Medulla oblongata (tissue), 1 donor: ENCODE measurements around the gene ID1.
"Not testable (repeated sequence)": the region's sequence is repeated elsewhere in the genome, so short reads cannot be mapped to it uniquely, and the experiment has no call there.

Experiments
- DNase-seq: peaks from one replicate; pipeline ENCODE4 v3.0.0-alpha.2; 2015; ENCODE audit errors: extremely low spot score

ID1 gene

DNA sequence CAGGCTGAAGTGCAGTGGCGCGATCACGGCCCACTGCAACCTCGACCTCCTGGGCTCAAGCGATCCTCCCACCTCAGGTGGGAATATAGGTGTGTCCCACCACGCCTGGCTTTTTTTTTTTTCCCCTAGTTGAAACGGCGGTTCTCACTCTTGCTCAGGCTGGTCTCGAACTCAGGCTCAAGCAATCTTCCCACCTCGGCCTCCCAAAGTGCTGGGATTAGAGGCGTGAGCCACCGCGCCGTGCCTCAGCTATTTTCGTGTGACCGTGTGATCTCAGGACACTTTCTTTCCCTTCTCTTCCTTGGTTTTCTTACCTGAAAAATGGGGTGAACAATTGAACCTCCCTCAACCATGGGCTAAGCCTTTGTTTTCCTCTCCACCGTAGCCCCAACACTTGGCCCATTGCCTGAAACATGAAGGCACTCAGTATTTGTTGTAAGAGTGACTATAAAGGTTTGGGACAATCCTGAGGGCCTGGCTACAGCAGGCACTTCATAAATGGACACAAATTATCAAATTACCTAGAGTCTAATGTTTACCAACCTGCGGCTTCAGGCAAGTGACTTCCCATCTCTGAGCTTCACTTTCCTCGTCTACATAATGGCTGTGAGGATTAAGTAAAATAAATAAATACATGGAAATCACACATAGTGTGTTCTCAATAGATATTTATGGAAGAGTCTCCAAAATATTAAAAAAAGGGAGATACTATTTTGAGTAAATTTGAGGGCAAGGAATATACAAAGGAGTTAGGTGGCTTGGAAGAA lies 31.4 kb upstream of the ID1 start:
- no peak for DNase-seq

DNA sequence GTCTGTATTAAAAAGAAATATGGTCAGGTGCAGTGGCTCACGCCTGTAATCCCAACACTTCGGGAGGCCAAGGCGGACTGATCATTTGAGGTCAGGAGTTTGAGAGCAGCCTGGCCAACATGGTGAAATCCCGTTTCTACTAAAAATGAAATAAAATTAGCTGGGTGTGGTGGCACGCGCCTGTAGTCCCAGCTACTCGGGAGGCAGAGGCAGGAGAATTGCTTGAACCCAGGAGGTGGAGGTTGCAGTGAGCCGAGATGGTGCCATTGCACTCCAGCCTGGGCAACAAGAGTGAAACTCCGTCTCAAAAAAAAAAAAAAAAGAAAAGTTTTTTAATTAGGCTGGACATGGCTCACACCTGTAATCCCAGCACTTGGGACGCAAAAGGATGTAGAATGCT lies 30.1 kb upstream of the ID1 start:
- DNase-seq: not testable (repeated sequence)

DNA sequence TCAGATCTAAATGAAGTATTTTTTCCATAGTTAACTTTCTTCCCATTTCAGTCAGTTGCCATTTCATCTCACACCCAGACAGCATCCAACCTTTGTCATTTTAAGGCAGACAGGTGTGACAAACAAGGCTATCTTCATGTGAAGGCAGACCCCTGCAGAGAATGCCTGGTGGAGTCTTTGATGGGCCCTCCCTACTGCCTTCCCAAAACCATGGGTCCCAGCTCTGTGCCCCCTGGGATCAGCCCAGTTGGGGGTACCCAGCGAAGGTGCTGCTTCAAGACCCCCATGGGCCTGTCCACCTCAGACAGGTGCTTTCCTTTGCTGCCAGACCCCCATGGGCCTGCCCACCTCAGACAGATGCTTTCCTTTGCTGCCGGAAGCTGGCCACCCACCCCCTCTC lies 28.3 kb upstream of the ID1 start:
- DNase-seq: no peak

DNA sequence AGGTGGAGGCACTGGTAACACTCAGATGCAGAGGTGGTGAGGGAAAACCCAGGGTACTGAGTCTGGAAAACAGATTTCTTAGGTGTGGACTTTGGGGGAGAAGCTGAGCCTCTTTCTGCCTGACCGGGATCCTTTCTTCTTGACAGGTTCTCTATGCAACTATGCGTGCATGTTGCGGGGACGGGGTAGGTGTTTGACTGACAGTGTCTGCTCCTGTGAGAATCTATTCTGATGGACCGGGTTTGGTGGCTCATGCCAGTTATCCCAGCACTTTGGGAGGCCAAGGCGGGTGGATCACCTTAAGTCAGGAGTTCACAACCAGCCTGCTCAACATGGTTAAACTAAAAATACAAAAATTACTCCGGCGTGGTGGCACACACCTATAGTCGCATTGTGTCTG lies 27.9 kb upstream of the ID1 start:
- no peak for DNase-seq

GRCh38 chr20:31578448-31579138 lies 26.5 kb upstream of the ID1 start:
- DNase-seq: no peak

- no peak for DNase-seq
Measured at GRCh38 chr20:31579245-31579644, 25.8 kb upstream of the ID1 start.

DNA sequence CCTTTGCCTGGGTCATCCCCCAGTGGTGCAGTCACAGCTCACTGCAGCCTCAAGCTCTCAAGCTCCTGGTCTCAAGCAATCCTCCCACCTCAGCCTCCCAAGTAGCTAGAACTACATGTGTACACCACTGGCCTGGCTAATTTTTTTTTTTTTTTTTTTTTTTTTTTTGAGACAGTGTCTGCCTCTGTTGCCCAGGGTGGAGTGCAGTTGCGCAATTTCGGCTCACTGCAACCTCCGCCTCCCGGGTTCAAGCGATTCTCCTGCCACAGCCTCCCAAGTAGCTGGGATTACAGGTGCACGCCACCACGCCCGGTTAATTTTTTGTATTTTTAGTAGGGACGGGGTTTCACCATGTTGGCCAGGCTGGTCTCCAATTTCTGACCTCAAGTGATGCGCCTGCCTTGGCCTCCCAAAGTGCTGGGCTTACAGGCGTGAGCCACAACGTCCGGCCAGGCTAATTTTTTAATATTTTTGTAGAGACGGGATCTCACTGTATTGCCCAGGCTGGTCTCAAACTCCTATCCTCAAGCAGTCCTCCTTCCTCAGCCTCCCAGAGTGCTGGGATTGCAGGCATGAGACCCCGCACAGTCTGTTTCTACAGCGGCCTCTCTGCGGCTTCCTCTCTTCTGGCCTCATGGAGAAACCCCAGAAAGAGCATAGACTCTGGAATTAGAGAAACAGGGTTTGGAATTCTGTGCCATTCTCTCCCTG lies 25.0 kb upstream of the ID1 start:
- DNase-seq: not testable (repeated sequence)

- DNase-seq: no peak
Measured at GRCh38 chr20:31580706-31581105, 24.4 kb upstream of the ID1 start.

DNA sequence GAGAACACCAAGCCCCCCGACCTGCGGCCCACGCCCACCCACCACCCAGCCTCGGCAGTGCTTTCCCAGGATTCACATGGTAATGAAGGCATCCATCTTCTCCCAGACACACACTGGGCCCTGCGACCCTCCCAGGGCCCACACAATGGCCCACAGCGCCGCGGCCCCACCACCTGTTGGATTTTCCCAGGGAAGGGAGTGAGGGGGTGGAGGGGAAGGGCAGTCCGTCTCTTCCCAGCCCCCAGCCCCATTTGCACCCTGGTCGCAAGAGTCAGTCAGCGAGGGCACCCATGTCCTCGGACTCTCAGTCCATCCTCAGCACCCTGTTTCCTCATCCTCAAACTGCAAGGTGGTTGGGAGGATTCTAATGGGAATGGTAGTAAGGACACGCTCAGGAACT lies 23.7 kb upstream of the ID1 start:
- no peak for DNase-seq

GRCh38 chr20:31587545-31588389 lies 17.3 kb upstream of the ID1 start:
- DNase-seq: no peak

GRCh38 chr20:31590717-31591225 lies 14.3 kb upstream of the ID1 start:
- no peak for DNase-seq

DNA sequence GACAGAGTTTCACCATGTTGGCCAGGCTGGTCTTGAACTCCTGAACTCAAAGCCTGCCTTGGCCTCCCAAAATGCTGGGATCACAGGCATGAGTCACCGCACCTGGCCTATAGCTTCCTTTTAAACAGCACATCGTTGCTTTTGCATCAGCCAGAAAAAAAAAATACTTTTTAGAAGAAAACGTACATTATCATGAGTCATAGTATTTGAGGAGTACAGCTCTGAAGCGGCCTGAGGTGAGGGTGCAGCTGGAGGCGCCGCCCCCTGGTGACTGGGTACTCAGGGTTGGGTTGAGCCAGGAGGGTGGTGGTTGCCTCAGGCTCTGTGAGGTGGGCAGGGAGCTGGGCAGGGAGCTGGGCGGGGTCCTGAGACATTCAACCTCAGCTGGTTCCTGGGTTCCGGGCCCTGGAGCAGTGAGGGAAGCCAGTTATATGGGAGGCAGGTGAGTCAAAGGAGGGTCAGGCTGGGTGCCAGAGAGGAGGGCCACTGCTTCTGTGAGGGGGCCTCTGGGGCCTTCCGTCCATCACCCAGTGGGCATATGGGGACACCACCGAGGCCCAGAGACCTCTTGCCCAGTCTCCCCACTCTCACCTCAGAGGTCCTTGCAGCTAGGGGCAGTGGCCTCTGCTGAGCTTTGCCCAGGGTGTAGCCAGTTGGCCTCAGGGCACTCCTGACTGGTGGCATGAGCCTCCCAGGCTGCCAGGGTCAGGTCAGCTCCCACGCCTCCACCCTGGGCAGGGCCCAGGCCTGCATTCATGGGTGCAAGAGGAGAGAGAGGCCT lies 11.7 kb upstream of the ID1 start:
- no peak for DNase-seq

GRCh38 chr20:31594002-31594557 lies 11.0 kb upstream of the ID1 start:
- no peak for DNase-seq

DNA sequence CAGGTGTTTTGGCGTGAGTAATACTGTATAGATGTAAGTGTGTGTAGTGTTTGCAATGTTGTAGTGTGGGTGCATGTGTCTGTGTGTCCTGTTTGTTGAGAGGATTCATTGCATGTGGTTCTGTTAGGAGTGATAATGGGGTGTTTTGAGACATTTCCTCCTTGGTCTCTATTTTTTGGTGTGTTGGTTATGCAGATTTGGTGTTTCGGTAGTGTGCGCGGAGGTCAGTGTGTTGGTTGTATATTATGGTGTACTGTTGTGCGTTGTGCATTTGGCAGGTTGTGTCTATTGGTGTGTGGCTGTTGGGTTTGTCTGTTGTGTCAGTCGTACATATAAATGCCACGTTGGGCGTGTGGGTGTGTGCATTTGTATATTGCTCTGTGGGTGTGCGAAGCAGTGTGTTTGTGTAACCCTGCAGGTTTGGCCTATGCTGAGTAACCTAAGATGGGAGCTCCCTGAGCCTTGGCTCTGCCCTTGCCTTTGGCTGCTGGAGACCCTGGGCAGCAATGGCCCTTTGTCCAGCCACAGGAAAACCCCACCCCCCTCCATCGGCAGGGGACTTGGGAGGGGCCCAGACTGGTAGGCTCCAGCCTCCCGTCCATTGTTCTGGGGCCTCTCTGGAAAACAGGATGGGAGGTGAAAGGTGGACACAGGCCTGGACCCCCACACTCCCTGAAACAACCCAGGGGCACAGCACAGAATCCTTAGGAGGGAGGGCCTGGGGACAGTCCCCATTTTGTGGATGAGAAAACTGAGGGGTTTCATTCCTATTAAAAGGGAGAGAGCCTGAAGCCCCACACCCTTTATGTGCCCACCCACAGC lies 10.3 kb upstream of the ID1 start:
- no peak for DNase-seq

DNA sequence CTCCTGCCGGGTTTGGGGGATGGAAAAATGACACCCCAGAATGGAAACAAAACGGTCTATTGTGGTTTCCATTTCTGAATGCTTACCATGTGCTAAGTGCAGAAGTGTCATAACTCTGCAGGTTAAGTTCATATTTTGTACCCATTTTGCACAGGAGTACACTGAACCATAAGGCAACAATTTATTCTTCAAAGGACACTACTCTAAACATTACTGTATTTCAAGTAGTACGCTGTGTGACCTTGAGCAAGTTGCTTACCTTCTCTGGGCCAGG lies 9.8 kb upstream of the ID1 start:
- DNase-seq: no peak

GRCh38 chr20:31595654-31596411 lies 9.3 kb upstream of the ID1 start:
- peak; percentile 66 for DNase-seq

DNA sequence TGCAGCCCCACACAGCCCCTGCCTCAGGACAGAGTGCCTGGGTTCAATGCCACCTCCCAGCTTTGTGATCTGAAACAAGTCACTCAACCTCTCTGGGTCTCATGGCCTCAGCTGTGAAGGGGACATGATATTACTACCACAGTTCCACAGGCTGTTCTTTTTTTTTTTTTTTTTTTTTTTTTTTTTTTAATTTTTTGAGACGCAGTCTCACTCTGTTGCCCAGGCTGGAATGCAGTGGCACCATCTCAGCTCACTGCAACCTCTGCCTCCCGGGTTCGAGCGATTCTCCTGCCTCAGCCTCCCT lies 8.7 kb upstream of the ID1 start:
- not testable (repeated sequence) for DNase-seq

DNA sequence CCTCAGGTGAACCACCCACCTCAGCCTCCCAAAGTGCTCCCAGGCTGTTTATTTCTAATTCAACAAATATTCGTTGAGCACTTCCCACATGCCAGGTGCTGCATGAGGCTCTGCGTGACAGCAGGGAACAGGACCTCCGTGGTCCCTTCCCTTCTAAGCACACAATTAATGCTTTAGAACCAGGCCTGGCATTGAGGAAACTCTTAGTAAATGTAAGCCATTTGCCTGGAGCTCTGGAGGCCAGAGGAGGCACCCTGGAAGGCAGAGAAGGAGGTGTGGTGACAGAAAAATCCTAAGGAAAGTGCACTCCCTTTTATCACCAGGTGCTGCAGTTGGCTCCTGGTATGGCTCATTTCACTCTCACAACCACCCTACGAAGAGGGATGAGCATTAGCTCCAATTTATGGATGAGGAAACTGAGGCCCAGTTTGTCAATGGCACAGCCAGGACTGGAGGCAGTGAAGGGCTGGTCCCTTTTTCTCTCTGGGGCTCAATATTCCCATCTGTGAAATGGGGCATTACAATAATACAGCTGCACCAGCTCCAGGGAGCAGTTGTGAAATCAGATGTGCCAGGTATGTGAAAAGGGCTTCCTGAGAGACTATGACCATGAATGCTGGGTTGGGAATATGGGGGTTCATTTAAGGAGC lies 8.1 kb upstream of the ID1 start:
- no peak for DNase-seq

DNA sequence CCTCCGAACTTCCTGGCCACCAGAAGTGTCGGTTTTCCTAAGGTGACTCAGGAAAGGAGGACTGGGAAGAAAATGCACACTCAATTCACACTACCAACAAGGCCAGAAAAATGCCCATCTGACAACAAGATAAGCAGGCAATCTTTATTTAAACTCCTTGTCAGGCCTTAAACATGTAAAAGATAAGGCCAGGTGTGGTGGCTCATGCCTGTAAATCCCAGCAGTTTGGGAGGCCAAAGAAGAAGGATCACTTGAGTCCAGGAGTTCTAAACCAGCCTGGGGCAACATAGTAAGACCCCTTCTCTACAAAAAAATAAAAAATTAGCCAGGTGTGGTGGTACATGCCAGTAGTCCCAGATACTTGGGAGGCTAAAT lies 7.6 kb upstream of the ID1 start:
- DNase-seq: no peak
